ENCODE data around the gene TAF3.

- TF ChIP-seq CTCF (IDR thresholded peaks at IDR 0.05) (no peak), EZH2 (IDR thresholded peaks at IDR 0.05) (peak; percentile 64), EZH2phosphoT487 (IDR thresholded peaks at IDR 0.05) (no peak)
These were observed 245.0 kb downstream of the TAF3 start for GRCh38 chr10:8063128-8063908.

Data from neural progenitor cell (in vitro differentiated cells).